ENCODE results near the gene SMARCC2. TPM values are rescaled to one million over a fixed set of nuclear protein-coding genes. Genes with fewer than 3 reads are reported as not detected.

The SMARCC2 gene
- total RNA-seq = 38.0 and 56.8 TPM in 2 replicates

DNA sequence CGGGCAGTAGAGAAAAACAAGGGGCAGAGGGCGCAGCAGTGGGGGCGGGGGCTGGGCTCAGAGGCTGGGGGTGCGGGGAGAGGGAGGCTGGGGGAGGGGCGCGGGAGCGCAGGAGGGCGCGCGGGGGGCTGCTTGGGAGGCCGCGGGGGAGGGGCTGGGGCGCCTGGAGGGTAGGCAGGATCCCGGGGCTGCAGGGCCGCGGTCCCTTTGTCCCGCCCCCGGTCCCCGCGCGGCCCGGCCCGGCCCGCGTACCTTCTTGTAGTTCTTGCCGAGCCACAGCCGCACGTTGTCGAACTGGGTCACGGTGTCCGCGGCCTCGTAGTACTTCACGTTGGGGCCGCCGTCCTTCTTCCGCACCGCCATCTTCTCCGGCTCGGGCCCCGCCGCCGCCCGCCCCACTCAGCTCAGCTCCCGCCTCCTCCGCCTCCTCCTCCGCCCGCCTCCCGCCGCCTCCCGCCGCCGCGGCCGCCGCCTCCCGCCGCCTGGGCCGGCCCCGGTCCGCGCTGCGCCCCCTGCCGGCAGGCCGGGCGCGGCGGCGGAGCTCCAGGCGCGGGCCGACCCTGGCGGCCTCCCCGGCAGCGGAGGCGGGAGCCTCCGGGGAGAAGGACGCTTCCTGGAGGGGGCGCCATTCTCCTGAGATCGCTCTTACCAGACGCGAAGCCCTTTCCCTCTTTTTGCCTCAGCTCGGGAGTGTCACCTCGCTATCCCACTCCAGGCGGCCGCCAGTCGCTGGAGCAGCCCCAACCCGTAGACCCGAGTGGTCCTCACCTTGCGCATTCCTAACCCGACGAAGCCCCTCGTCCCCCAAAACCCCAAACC, at the start of gene SMARCC2:
Gene SMARCC2, minus strand, starts transcription at position 385 of the 819 bp plus-strand sequence. Its CDS starts 22 bp downstream, at position 363.

DNA sequence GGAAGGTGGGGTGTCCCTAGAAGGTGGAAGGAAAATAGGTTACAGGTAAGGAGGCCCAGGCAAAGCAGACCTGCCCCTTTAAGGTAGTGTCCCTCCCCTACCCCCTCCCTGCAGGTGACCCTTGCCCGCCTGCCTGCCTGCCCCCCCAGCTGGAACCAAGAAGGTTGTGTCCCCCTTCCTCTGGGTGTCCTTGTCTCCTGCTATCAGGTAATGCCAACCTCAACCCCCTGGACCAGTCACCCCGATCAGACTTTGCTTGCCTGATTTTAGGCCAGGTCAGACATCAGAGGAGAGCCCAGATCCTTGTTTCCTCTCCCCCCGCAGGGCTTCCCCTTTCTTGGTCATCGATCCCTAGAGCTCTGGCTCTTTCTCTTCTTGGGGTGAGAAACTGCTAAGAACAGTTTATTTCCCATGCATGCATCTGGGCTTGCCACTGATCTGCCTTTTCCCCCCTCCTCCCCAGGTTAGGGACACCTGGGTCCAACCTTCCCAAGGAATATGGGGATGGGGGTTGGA, 40.7 kb upstream of the SMARCC2 start, which contains the start of gene SLC39A5:
Gene SLC39A5, plus strand, starts transcription at position 136 of the 516 bp plus-strand sequence. CDS start 1,224 bp downstream, outside the sequence.

DNA sequence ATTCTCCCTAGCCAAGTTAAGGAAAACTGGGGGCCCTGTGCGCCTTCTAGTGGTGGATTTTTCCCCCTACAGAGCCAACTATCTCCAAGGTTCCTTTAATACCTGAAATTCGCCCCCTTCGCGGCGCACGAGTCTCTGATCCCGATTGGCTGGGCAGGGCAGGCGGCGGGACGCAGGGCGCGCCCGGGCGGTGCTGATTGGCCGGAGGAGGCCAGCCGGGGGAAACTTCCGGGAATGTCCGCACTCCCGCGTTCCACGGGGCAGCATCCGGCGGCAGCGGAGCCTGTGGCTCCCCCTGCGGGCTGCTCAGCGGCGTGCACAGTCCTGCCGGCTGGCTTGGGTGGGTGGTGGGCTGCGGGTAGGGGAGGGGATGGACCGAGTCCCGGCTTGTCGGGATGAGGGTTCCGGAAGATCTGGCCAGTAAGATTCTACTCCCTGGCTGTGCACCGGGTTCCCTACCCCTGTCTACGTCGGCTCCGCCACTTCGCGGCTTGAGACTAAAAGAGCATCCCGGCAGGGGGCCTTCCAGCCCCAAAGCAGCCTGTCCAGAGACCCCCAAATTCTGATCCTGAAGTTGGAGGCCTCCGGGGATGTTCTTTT, 34.9 kb upstream of the SMARCC2 start, which contains the start of gene NABP2:
Gene NABP2, plus strand, starts transcription at position 241 of the 600 bp plus-strand sequence. CDS start 515 bp downstream, outside the sequence.

DNA sequence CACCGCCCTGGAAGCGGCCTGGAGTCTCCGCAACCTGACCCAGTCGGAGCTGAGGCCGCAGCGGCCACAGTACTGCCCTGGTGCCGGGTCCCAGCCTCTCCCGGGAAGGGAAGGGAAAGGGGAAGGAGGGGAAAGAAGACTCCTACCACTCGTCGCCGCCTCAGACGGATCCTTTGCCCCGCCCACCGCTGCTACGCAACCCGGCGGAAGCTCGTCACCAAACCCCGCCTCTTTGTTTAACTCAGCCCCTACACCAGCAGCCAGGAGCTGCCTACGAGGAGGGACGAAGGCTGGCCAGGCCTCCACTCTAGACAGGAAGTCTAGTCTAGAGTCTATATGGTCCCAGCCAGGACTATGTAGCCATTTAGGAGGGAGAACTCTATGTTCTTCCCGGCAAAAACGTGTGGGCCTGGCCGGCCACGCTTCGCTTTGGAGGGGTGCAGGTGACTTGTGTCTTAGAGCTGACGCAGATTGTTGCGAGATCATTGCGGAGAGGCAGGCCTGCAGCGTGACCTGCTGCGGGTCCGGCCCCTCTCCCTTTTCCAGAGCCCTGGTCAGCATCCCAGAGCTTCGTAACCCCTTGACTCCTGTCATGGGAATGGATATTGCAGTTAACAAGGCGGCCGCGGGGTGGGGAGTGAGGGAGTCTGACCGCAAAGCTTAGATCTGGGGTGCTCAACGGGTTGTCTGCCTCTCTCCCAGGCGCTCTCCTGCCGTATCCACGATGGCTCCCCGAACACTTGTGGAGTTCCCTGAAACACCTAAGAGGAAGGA, 32.7 kb upstream of the SMARCC2 start, which contains the start of gene RNF41:
Gene RNF41, minus strand, starts transcription at position 166 of the 774 bp plus-strand sequence. CDS start 7,875 bp downstream, outside the sequence.

DNA sequence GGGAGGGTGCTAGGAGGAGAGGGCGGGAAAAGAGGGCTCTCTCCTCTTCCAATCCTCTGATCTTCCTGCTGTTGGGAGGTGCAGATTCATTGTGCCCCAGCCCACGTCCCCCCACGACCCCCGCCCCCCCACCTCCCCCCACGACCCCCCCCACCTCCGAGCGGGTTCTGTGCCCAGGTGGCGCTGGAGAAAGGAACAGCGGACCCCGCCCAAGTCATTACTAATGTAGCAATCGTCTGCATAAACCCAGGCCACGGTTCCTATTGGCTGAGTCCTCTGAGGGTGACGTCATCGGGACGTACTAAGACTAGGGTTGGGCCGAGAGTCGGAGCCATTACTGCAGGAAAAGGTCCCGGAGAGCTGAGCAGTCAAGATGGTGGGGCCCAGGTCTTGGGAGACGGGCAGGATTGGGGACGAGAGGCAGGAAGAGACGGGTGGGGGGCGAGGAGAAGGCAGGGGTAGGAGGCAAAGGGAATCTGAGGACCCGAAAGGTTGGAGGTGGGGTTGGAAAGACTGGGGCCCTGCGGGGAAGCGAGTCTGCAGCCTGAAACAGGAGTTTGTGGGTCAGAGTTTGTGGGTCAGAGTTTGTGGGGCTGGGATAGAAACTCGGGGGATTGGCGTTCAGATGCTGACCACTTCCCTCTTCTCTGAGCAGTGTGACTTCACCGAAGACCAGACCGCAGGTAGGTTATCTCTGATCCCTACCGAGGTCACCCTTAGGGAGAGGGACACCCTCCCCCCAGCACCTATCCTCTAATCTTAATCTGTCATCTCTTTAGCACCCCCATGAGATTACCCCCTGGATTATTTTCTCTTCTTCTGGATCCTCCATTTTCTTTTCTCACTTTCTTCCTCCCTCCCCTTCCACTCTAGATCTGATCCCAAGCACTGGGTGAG, 31.0 kb downstream of the SMARCC2 start, which contains the start of gene MYL6:
Gene MYL6, plus strand, starts transcription at position 331 of the 897 bp plus-strand sequence. Its CDS starts 43 bp downstream, at position 374.

DNA sequence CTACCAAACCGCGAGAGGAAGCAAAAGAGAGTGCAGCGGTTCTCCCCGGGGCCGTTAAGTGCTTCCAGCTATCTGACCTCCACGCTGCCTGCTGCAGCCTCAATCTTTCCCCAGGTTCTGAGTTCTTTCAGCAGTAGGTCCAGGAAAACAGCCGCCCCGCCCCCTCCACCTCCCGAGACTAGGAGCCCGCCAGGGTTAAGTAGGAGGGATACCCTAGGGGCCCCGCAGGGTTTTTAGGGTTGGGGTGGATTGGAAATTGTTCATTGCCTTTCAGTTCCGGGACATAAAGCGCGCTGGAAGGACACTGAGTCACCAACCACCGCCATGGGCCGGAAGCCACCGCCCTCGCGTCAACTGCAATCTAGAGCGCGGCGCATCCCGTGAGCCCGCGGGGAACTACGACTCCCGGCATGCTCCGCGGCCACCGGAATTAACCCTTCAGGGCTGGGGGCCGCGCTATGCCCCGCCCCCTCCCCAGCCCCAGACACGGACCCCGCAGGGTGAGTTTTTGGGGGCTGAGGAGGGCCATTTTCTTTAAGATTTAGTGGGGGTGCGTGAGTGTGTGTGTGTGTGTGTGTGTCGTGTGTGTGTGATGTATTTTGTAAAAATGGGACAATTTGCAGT, 37.0 kb downstream of the SMARCC2 start, which contains the start of gene MYL6B:
Gene MYL6B, plus strand, starts transcription at position 456 of the 624 bp plus-strand sequence. CDS start 1,332 bp downstream, outside the sequence.

DNA sequence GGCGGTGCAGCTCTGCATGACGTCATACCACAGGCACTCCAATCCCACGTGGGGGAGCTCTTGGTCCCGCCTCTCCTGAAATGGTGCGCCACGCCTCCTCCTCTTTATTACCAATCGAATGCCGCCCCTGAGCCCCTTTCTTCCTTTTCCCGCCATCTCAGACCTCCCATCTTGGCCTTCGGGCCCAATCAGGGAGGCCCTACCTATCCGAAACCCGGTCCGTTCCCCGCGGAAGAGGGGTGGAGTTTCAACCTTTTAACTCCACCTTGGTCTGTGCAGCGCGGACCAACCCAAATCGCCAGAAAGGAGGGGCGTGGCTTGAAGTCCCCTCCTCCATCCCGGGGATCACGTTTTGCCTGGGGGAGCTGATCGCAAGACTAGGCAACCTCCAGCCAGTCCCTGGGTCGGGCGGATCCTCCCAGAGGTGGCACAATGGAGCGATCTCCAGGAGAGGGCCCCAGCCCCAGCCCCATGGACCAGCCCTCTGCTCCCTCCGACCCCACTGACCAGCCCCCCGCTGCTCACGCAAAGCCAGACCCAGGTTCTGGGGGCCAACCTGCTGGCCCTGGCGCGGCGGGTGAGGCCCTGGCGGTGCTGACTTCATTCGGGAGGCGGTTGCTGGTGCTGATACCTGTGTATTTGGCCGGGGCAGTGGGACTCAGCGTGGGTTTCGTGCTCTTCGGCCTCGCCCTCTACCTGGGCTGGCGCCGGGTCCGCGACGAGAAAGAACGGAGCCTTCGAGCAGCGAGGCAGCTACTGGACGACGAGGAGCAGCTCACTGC, 61.2 kb downstream of the SMARCC2 start, which contains the start of gene ESYT1:
Gene ESYT1, plus strand, starts transcription at position 380 of the 782 bp plus-strand sequence. Its CDS starts 53 bp downstream, at position 433.

DNA sequence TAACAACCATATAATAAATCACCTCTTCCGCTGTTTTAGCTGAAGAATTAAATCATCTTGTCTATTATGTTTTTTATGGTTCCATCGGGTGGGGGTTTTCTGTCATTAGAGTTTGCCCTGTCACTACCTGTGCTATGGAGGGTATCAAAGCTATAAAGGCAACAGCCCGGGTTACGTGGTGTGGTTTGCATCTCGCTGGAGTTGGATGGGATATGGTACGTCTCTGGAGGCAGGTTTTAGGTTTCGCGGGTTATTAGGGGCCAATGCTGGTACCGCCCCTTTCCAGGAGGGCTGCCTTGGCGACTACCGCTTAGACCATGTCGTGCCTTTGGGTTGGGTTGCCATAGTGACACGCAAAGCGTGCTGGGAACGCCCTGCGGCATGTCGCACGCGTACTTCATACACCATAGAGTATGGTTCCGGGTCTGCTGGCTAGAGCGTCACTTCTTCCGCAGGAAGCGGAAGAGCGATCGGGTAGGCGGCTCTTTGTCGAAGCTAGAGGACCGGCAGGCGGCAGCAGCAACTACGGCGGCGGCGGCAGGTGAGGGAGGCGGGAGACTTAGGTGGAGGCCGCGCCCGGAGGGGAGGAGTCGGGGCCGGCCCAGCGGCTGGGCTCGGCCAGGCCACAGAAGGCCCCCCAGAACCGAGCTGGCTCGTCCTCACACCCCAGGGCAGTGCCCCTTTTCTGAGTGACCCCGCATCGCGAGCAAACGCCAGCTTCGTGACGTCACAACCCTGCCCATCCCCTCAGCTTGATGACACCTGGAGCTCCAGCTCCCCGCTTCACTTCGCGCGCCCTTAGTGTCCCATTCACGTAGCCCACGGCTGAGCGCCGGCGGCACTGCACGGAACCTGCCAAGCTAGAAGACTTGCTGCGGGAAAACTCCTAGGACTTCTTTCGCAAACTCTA, 71.2 kb downstream of the SMARCC2 start, which contains the start of gene ZC3H10:
Gene ZC3H10, plus strand, starts transcription at position 489 of the 910 bp plus-strand sequence. CDS start 2,297 bp downstream, outside the sequence.

DNA sequence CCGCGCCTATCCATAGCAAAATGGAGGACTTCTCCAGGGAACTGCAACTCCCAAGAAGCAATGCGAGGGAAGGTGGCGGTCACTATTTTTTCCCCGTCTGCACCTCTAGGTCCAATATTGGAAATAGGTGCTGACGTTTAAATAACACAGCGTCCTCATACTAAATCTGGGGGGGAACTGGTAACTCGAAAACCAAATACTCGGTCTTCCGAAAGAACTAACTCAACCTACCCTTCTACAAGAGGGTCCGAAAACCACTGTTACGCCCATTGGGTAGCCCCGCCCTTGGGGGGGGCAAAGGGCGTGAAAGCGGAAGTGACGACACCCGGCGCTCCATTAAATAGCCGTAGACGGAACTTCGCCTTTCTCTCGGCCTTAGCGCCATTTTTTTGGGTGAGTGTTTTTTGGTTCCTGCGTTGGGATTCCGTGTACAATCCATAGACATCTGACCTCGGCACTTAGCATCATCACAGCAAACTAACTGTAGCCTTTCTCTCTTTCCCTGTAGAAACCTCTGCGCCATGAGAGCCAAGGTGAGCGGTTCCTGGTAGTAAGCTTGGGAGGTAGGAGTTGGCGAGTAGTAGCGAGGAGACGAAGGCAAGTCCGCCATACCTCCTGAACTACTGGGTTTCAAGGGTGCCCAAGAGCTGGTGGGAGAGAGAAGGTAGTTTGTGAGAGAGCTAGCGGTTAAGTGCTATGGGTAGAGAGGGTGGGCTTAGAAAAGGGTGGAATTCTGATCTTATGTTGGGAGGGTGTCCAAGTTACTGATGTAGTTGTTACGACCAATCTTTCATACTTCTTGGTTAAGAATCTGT, 72.8 kb downstream of the SMARCC2 start, which contains the start of gene RPL41:
Gene RPL41, plus strand, starts transcription at position 367 of the 815 bp plus-strand sequence.

Other genes starting within 250 kb of the SMARCC2 start
- gene PMEL, start 223.4 kb downstream of the SMARCC2 start, total RNA-seq = 0.38 and 0.81 TPM in 2 replicates
- gene CDK2, start 222.7 kb downstream of the SMARCC2 start, total RNA-seq = 27.1 and 35.3 TPM in 2 replicates
- gene RAB5B, start 215.4 kb downstream of the SMARCC2 start, total RNA-seq = 30.6 and 52.0 TPM in 2 replicates
- gene SUOX, start 192.2 kb downstream of the SMARCC2 start, total RNA-seq = 6.5 and 12.3 TPM in 2 replicates
- 0.16 and 0.25 TPM in 2 replicates for gene IKZF4, start 168.4 kb downstream of the SMARCC2 start, total RNA-seq
- gene RPS26, start 147.6 kb downstream of the SMARCC2 start, total RNA-seq = 32.6 and 61.2 TPM in 2 replicates
- 0.63 TPM in 1 of 2 replicates, not detected in the other for gene ERBB3, start 109.3 kb downstream of the SMARCC2 start, total RNA-seq
- gene PA2G4, start 84.9 kb downstream of the SMARCC2 start, total RNA-seq = 114 and 216 TPM in 2 replicates
- gene RPL41, start 72.8 kb downstream of the SMARCC2 start, total RNA-seq = 2,621 and 2,969 TPM in 2 replicates
- gene ZC3H10, start 71.2 kb downstream of the SMARCC2 start, total RNA-seq = 4.4 and 6.4 TPM in 2 replicates
- gene ESYT1, start 61.2 kb downstream of the SMARCC2 start, total RNA-seq = 328 and 362 TPM in 2 replicates
- 69.4 and 71.4 TPM in 2 replicates for gene MYL6B, start 36.9 kb downstream of the SMARCC2 start, total RNA-seq
- gene MYL6, start 31.1 kb downstream of the SMARCC2 start, total RNA-seq = 3,299 and 3,963 TPM in 2 replicates
- gene RNF41, start 32.4 kb upstream of the SMARCC2 start, total RNA-seq = 68.5 and 138 TPM in 2 replicates
- 24.9 and 27.2 TPM in 2 replicates for gene NABP2, start 34.9 kb upstream of the SMARCC2 start, total RNA-seq
- 0.38 TPM in 1 of 2 replicates, not detected in the other for gene SLC39A5, start 40.6 kb upstream of the SMARCC2 start, total RNA-seq
- gene ANKRD52, start 68.9 kb upstream of the SMARCC2 start, total RNA-seq = 8.4 and 33.0 TPM in 2 replicates
- gene COQ10A, start 77.5 kb upstream of the SMARCC2 start, total RNA-seq = 4.5 and 7.7 TPM in 2 replicates
- gene CS, start 110.8 kb upstream of the SMARCC2 start, total RNA-seq = 90.7 and 173 TPM in 2 replicates
- 48.9 and 65.3 TPM in 2 replicates for gene CNPY2, start 126.5 kb upstream of the SMARCC2 start, total RNA-seq
- gene PAN2, start 144.5 kb upstream of the SMARCC2 start, total RNA-seq = 11.2 and 21.5 TPM in 2 replicates
- gene IL23A, start 149.4 kb upstream of the SMARCC2 start, total RNA-seq = 0.19 TPM in 1 of 2 replicates, not detected in the other
- gene STAT2, start 170.6 kb upstream of the SMARCC2 start, total RNA-seq = 52.9 and 88.8 TPM in 2 replicates
- gene APOF, start 173.4 kb upstream of the SMARCC2 start, total RNA-seq = not detected in 2 replicates

Data from bladder microvascular endothelial cell (primary cell).